ENCODE measurements around the gene VPS37B.

The VPS37B gene

DNA sequence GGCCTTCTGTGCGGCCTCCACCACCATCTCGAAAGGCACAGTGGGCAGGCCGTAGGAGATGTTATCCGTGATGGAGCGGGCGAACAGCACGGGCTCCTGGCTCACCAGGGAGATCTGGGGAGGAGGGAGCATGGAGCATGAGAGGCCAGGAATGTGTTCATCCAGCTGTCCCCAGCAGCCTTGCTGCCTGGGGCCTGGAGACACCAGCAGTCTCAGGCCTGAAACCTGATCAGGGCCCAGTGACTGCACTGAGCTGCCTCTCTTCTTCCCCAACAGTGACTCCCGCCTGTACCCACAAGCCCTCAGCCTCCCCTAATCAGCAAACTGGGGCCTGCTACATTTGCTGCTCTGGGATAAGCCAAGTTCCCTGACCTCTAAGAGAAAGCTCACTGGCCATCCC is 39.4 kb upstream of the VPS37B start:
- TF ChIP-seq, protein P1, sequence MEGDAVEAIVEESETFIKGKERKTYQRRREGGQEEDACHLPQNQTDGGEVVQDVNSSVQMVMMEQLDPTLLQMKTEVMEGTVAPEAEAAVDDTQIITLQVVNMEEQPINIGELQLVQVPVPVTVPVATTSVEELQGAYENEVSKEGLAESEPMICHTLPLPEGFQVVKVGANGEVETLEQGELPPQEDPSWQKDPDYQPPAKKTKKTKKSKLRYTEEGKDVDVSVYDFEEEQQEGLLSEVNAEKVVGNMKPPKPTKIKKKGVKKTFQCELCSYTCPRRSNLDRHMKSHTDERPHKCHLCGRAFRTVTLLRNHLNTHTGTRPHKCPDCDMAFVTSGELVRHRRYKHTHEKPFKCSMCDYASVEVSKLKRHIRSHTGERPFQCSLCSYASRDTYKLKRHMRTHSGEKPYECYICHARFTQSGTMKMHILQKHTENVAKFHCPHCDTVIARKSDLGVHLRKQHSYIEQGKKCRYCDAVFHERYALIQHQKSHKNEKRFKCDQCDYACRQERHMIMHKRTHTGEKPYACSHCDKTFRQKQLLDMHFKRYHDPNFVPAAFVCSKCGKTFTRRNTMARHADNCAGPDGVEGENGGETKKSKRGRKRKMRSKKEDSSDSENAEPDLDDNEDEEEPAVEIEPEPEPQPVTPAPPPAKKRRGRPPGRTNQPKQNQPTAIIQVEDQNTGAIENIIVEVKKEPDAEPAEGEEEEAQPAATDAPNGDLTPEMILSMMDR (IDR thresholded peaks at IDR 0.05; ENCODE audit: extremely low read depth, missing control alignments): no peak

DNA sequence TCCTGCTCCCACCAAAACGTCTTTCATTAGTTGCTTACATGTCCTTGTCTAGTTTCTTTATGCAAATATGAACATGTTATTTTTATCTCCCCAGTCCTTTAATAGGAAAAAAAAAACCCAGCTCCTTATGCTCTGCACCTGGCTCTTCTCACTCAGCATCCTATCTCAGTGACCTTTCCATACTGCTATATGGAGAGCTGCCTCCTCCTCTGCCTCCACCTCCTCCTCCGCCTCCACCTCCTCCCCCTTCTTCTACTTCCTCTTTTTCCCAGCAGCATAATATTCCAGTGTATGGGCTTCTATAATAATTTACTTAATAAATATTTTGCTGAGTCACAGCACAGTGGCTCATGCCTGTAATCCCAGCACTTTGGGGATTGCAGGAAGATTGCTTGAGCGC is 38.8 kb upstream of the VPS37B start:
- peak; percentile 67 for DNase-seq (ENCODE audit: low spot score)
- TF ChIP-seq, protein P1 (IDR thresholded peaks at IDR 0.05; ENCODE audit: extremely low read depth, missing control alignments): no peak

More for the DNA sequence above, 39.4 kb upstream of the VPS37B start:
- DNase-seq (ENCODE audit: low spot score): no peak

DNA sequence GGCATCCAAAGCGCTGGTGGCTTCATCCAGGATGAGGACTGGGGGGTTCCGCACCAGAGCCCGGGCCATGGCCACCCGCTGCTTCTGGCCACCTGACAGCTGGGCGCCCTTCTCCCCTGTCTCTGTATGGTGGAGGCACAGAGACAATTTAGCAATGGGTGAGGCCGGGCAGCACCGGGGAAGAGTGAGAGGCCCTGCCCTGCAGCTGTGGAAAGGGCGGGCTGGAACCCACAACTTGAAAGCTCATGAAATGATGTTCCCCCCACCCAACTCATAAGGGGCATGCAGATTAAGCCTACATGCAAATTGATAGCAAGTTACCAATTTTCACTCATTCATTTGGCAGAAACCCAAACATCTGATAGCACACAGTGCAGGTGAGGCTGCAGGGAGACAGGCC is 36.3 kb upstream of the VPS37B start:
- DNase-seq (ENCODE audit: low spot score): no peak
- TF ChIP-seq, protein P1 (IDR thresholded peaks at IDR 0.05; ENCODE audit: extremely low read depth, missing control alignments): no peak

DNA sequence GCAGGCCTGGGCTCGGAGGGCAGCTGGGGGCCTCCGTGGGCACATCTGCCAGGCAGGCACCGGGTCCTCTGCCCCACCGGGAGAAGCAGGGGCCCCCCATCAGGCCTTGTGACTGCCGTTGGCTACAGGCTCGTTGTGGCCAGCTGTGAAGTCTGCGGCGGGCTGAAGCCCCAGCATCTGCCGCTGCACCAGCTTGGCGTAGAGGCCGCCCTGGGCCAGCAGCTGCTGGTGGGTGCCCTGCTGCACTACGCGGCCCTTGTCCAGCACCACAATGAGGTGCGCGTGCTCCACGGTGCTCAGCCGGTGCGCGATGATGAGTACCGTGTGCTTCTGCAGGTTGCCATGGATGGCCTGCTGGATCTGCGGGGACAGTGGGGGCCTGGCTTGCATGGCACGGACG is 33.9 kb upstream of the VPS37B start:
- no peak for DNase-seq (ENCODE audit: low spot score)
- TF ChIP-seq, protein P1 (IDR thresholded peaks at IDR 0.05; ENCODE audit: extremely low read depth, missing control alignments): no peak

DNA sequence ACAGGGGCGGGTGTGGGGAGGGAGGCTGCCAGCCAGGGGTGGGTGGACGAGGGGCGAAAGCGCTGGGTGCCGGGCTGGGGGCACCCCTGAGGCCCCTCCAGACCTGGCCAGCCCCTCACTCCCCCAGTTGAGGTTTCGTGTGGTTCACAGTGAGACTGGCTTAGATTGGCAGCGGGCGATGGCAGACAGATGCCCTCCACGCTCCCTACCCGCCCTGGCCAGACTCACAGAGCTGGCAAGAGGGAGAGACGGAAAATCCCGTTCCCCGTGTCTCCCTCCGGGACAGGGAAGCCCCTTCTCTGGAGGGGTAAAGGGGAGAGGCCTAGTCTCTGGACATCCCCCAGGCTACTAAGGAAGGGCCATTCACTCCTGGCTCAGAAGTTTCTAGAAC is 33.2 kb upstream of the VPS37B start:
- TF ChIP-seq, protein P1 (IDR thresholded peaks at IDR 0.05; ENCODE audit: extremely low read depth, missing control alignments): no peak
- no peak for DNase-seq (ENCODE audit: low spot score)

DNA sequence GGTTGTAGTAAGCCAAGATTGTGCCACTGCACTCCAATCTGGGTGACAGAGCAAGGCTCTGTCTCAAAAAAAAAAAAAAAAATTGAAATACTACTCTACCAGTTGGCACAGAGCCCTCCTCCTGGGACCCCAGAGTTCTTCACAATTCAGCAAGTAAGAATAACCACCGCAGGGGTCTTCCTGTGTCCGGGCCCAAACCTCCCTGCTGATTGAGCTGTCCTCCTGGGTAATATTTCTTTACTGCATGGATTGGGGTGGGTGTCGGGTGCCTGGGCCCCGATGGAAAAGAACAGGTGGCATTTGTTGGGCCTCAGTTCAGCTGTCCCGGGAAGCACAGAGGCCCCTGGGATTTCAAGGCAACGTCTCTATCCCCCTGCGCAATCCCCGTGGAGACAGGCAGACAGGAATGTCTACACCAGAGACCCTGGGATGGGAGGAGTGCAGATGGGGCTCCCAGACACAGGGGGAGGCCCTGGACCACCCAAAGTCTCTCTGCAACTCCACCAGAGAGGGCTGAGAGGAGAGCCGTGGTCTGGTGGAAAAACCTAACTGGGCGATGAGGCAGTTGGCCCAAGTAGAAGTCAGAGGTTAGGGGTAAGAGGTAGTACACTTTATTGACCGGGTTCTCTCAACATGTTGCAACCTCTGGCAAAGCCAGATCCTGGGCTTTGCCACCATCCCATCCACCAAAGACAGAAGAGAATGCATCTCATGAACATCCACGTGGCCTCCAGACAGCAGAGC is 32.7 kb upstream of the VPS37B start:
- DNase-seq (ENCODE audit: low spot score): no peak
- TF ChIP-seq, protein P1 (IDR thresholded peaks at IDR 0.05; ENCODE audit: extremely low read depth, missing control alignments): no peak

DNA sequence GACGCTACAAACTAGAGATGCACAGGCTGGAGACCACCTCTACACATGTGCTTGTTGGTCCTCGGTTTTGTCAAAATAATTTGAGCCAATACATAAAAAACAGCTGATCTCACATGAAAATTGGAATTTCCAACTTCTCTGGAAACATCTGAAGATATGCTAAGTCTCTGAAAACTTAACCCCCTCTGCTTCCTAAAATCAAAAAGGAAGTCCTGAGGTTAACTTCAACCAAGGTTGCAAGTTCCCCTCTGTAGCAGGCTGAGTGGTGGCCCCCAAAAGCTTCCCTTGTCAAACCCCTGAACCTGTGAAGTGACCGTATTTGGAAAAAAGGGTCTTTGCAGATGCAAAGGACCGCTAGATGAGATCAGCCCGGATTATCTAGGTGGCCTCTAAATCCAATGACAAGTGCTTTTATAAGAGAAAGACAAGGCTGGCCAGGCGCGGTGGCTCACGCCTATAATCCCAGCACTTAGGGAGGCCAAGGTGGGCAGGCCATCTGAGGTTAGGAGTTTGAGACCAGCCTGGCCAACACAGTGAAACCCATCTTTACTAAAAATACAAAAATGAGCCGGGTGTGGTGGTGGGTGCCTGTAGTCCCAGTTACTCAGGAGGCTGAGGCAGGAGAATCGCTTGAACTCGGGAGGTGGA is 32.0 kb upstream of the VPS37B start:
- no peak for DNase-seq (ENCODE audit: low spot score)
- TF ChIP-seq, protein P1 (IDR thresholded peaks at IDR 0.05; ENCODE audit: extremely low read depth, missing control alignments): no peak
